Heart right ventricle (tissue), 16 donors: ENCODE measurements around the gene EGLN1. TPM values are rescaled to one million over a fixed set of nuclear protein-coding genes. Genes with fewer than 3 reads are reported as not detected.
"Not testable (repeated sequence)": the region's sequence is repeated elsewhere in the genome, so short reads cannot be mapped to it uniquely, and the experiment has no call there.

Source experiments
- ATAC-seq, 8 donors: fragments of 200-7000 bp; cut with Tn5 transposase; one replicate each; pipeline ENCODE4 v1.9.1; 2020; ENCODE audit warnings: mild to moderate bottlenecking in 8 of 8, moderate library complexity in 8 of 8, moderate number of reproducible peaks in 1 of 8
- DNase-seq, 2 donors: peaks; one replicate each; pipeline ENCODE4 v3.0.0-alpha.2; 2020
- H3K27ac ChIP-seq, 10 donors: fragments of 200-600 bp; sonication (generic) in 2 of 10; one replicate each; pipeline versions ENCODE4 v1.5.0 to v1.8.0; 2020 to 2022; ENCODE audit warnings: mild to moderate bottlenecking in 3 of 10
- H3K27me3 ChIP-seq, 7 donors: fragments of 200-600 bp; one replicate each; pipeline ENCODE4 v1.8.0; 2021 to 2022; ENCODE audit warnings: mild to moderate bottlenecking in 2 of 7
- H3K36me3 ChIP-seq, 9 donors: fragments of 200-600 bp; sonication (generic) in 1 of 9; one replicate each; pipeline versions ENCODE4 v1.5.0 to v1.8.0; 2020 to 2022; ENCODE audit warnings: mild to moderate bottlenecking in 2 of 9
- H3K4me1 ChIP-seq, 9 donors: fragments of 200-600 bp; sonication (generic) in 1 of 9; one replicate each; pipeline versions ENCODE4 v1.5.0 to v1.8.0; 2020 to 2022; ENCODE audit warnings: mild to moderate bottlenecking in 4 of 9
- H3K4me3 ChIP-seq, 10 donors: fragments of 200-600 bp; sonication (generic) in 2 of 10; one replicate each; pipeline versions ENCODE4 v1.5.0 to v1.8.0; 2020 to 2022; ENCODE audit warnings: mild to moderate bottlenecking in 7 of 10, moderate library complexity in 2 of 10
- H3K9me3 ChIP-seq, 11 donors: fragments of 200-600 bp in 10 of 11; sonication (generic) in 2 of 11; one replicate each; pipeline versions ENCODE4 v1.5.0 to v1.8.0; 2013 to 2022; ENCODE audit warnings: mild to moderate bottlenecking in 2 of 11, control low read depth in 1 of 11, moderate library complexity in 1 of 11
- WGBS, 2 donors: extraction: QIAGEN DNeasy Blood & Tissue Kit; methylation state at CpG; one replicate each; pipeline ENCODE4 v1.1.7; 2013; ENCODE audit warnings: inconsistent platforms in 1 of 2; 5-methylcytosine and 5-hydroxymethylcytosine counted together
- intact Hi-C, 10 donors: fragments of 100-400 bp; cut with DNase I; formaldehyde crosslinking; loops; one replicate each; pipeline versions ENCODE4 v1.11.1 to v1.14.2; 2022
- polyA plus RNA-seq, 2 donors: library from polyadenylated mRNA; stranded (reverse); fragments of 200-250 nt; gene quantifications; one replicate each; pipeline ENCODE4 v1.2.3, GENCODE V29; 2013
- total RNA-seq, 10 donors: library from RNA; stranded (reverse); fragmentation: NEBNext Ultra II Directional in 3 of 10; extraction: Animal tissue kit (Norgen Biotek cat#: 25700) in 3 of 10; gene quantifications; one replicate each; pipeline versions ENCODE4 v1.2.1 to v1.2.4, GENCODE V29; 2021 to 2023
- TF ChIP-seq, protein P1 (sequence below), 9 donors: fragments of 200-600 bp; sonication (generic) in 2 of 9; IDR thresholded peaks; one replicate each; pipeline versions ENCODE4 v1.5.0 to v1.8.0; 2021 to 2022; ENCODE audit warnings: antibody characterized with exemption in 9 of 9, mild to moderate bottlenecking in 5 of 9, moderate library complexity in 1 of 9
- donor health status: Arrhythmogenic right ventricular cardiomyopathy.
- donor health status: ischemic (EF 13 %, LVEDD 7.1; RV severe dilation, severe dysfunction).
- donor health status: healthy with polysubstance abuse.
- donor health status: DM: no; HTN: yes; CAD: no.
- donor health status: DM: no; HTN: no; CAD: no.
- donor health status: ischemic (EF 25% LVEDD 6.9; RV normal size, moderate dysfunction).
- donor health status: ischemic (EF 25% LVEDD 5.7; RV mildly dilated, moderate dysfunction).
- donor health status: healthy.
- donor health status: DM: yes; HTN: yes; CAD: no.
- donor health status: Ischemic cardiomyopathy.
- donor health status: ischemic (EF 35%, LVEDD 5.7; RV mildly dilated, moderate dysfunction).
- donor health status: nonischemic (EF 11% LVEDD 7.7; RV severe dilation, severe dysfunction).
- donor health status: DM: yes; HTN: yes; CAD: no.
- donor health status: PGD.
- donor health status: ischemic (EF 29% LVEDD 5.4; RV normal size, mild dysfunction).
- donor health status: nonischemic (EF 23%, LVEDD 6.1; RV moderate dilation, normal function).

Gene EGLN1
- total and polyA plus RNA-seq, 12 donors = 13.0 to 104 (median 65.8) TPM

DNA sequence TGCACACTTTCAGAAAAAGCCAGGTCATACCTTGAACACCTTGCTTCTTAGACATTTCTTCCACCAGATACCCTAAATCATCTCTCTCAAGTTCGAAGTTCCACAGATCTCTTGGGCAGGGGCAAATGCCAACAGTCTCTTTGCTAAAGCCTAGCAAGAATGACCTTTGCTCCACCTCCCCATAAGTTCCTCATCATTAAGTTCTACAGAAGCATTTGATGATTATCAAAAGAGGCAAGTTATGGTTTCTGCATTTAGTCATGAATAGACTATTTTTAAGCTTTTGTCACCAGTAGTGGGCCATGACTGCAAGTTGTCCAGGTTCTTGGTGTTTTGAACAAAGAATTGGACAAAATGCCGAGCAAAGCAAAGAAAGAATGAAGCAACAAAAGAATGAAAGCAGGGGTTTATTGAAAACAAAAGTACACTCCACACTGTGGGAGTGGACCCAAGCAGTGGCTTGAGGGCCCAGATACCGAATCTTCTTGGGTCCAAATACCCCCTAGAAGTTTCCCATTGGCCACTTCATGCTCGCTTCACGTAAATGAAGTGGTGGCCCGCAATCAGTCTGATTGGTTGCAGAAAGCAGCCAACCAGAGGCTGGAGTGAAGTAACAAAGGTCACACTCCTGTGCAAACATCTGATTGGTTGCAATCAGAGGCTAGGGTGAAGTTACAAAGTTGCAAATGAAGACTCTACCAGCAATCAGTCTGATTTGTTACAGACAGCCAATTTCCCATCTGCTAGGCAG is 9.8 kb upstream of the EGLN1 start:
- H3K9me3 ChIP-seq = no peaks in the 10 kb centered on the region
- H3K36me3 ChIP-seq = no peaks in the 10 kb centered on the region
- H3K27ac ChIP-seq = peak overlapping the region in 2 of 10 donors; percentile 13 to 19
- intact Hi-C loops = no loop called here
- 90 to 92% methylated on average over 6 of the region's 6 CpGs for WGBS, 2 donors
- TF ChIP-seq, protein P1, sequence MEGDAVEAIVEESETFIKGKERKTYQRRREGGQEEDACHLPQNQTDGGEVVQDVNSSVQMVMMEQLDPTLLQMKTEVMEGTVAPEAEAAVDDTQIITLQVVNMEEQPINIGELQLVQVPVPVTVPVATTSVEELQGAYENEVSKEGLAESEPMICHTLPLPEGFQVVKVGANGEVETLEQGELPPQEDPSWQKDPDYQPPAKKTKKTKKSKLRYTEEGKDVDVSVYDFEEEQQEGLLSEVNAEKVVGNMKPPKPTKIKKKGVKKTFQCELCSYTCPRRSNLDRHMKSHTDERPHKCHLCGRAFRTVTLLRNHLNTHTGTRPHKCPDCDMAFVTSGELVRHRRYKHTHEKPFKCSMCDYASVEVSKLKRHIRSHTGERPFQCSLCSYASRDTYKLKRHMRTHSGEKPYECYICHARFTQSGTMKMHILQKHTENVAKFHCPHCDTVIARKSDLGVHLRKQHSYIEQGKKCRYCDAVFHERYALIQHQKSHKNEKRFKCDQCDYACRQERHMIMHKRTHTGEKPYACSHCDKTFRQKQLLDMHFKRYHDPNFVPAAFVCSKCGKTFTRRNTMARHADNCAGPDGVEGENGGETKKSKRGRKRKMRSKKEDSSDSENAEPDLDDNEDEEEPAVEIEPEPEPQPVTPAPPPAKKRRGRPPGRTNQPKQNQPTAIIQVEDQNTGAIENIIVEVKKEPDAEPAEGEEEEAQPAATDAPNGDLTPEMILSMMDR (IDR thresholded peaks at IDR 0.05) = no peak
- DNase-seq (no peak), ATAC-seq (no peak)
- H3K4me3 ChIP-seq = no peak overlapping the region
- no peaks in the 10 kb centered on the region for H3K27me3 ChIP-seq
- H3K4me1 ChIP-seq = peaks cover 0 to 12% (median 5%) of the 10 kb centered on the region in 9 donors

DNA sequence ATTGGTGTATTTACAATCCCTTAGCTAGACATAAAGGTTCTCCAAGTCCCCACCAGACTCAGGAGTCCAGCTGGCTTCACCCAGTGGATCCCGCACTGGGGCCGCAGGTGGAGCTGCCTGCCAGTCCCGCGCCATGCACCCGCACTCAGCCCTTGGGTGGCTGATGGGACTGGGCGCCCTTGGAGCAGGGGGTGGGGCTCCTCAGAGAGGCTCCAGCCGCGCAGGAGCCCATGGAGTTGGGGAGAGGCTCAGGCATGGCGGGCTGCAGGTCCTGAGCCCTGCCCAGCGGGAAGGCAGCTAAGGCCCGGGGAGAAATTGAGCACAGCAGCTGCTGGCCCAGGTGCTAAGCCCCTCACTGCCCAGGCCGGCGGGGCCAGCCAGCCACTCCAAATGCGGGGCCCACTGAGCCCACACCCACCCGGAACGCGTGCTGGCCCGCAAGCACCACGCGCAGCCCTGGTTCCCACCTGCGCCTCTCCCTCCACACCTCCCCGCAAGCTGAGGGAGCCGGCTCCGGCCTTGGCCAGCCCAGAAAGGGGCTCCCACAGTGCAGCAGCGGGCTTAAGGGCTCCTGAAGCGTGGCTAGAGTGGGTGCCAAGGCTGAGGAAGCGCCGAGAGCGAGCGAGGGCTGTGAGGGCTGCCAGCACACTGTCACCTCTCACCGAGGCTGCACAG is 8.7 kb upstream of the EGLN1 start:
- ATAC-seq, H3K9me3 ChIP-seq, DNase-seq, H3K27ac ChIP-seq, intact Hi-C loops, H3K27me3 ChIP-seq, H3K4me3 ChIP-seq, H3K36me3 ChIP-seq: not testable (repeated sequence)
- WGBS, 2 donors = 93 to 97% methylated on average over 31 of the region's 31 CpGs
- peaks cover 0 to 16% (median 6%) of the 10 kb centered on the region in 9 donors for H3K4me1 ChIP-seq

DNA sequence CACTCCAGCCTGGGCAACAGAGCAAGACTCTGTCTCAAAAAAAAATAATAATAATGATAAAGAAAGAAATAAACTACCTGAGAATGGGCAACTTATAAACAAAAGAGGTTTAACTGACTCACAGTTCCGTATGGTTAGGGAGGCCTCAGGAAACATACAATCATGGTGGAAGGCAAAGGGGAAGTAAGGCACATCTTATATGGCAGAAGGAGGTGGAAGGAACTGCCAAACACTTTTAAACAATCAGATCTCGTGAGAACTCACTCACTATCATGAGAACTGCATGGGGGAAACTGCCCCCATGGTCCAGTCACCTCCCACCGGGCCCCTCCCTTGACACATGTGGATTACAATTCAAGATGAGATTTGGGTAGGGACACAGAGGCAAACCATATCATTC is 6.3 kb upstream of the EGLN1 start:
- Histone ChIP-seq H3K36me3 (no peaks in the 10 kb centered on the region), H3K27me3 (no peaks in the 10 kb centered on the region), H3K4me3 (no peak overlapping the region), H3K9me3 (no peaks in the 10 kb centered on the region), H3K27ac (no peak overlapping the region), H3K4me1 (peaks cover 6 to 40% (median 24%) of the 10 kb centered on the region in 9 donors)
- WGBS, 2 donors = 79 to 87% methylated on average over 3 of the region's 3 CpGs
- no peak for DNase-seq
- TF ChIP-seq, protein P1 (IDR thresholded peaks at IDR 0.05) = no peak
- ATAC-seq = no peak
- intact Hi-C loops = loop anchor here in 3 of 10 donors (10.0 kb wide), 3 partner anchors 96 to 166 kb away; partner anchors contain the start of gene TSNAX (in 1 of the 3)

DNA sequence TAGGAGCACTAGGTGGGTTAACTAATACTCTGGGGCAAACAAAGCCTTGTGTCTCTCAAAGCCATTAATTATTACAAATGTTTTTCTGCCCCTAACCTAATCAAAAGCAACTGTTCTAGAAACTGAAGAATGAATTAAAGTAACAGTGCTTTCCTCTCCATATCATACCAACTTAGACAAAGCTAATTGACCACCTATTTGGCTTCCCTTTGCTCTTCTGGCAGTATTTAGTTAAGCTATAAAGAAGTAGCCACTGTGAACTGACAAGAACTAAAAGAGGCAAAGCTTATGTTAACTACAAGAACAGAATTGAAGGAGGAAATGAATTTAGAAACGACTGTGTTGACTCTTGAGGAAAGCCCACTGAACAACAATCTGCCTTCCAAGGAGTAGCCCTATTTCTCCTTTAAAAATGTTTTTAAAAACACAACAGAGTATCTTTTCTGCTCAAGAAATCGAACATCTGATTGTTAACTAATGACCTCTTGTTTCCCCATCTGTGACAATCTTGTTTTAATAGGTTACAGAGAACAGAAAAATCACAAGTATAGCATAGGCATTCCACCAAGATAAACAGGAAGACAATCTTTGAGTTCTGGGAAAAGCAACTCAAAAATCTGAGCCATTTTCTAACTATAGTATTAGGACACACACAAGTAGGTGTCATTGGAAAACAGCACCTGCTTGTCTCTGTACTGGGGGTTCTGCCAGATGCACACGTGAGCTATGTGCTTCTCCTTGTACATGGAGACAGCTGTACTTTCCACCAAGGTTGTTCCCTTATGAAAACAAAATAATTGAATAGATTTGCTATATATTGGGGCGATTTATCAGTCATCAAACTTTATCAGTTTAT is 3.1 kb upstream of the EGLN1 start:
- no peaks in the 10 kb centered on the region for H3K36me3 ChIP-seq
- H3K27ac ChIP-seq = peak overlapping the region; percentile 49 to 99 (median 84)
- H3K4me1 ChIP-seq = peaks cover 6 to 35% (median 26%) of the 10 kb centered on the region in 9 donors
- DNase-seq = peak in 1 of 2 donors; percentile 52
- H3K4me3 ChIP-seq = no peak overlapping the region
- intact Hi-C loops = loop anchor here in 9 of 10 donors (2.0 to 10.0 kb wide), 11 partner anchors 58 to 177 kb away; partner anchors contain the start of gene TSNAX (in 4 of the 9)
- ATAC-seq = peak in 2 of 8 donors; percentile 19 to 65
- H3K27me3 ChIP-seq = no peaks in the 10 kb centered on the region
- TF ChIP-seq, protein P1 (IDR thresholded peaks at IDR 0.05) = no peak
- 25 to 27% methylated on average over 4 of the region's 4 CpGs for WGBS, 2 donors
- no peaks in the 10 kb centered on the region for H3K9me3 ChIP-seq
